OCI-LY3 (cell line): ENCODE measurements around the gene ARMC3.

Experiments used
- CTCF ChIP-seq: fragments of 200-600, 300-600 bp; sonication (generic); IDR thresholded peaks from 2 replicates; pipeline ENCODE4 v1.5.1; 2014; ENCODE audit warnings: antibody characterized with exemption, low read length, low read depth
- EZH2phosphoT487 ChIP-seq: fragments of 200-600 bp; shearing (Covaris generic); IDR thresholded peaks from 2 replicates; pipeline ENCODE4 v1.6.1; 2018; ENCODE audit warnings: antibody characterized with exemption, mixed run types, low read depth

DNA sequence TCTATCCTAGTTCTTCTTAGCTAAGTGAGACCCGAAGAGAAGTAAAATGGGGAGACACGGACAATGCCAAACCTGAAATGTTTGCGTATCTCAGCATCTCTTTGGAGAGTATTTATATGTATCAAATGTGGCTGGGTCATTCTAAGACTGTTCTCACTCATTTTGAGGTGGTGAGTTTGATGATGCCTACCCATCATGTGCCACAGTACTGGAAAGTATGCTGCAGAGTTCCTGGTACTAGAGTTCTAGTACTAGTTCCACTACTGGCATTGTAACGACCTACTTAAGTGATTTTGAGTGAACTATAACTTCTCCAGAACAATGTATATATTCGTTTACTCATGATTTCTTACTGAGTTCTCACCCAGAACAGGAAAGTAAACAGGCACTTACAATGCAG is 41.9 kb downstream of the ARMC3 start:
- TF ChIP-seq EZH2phosphoT487 (no peak), CTCF (no peak)
